Sigmoid colon (tissue), 4 donors: ENCODE results near the gene OMP.

ENCODE experiments used
- EP300 ChIP-seq, 4 donors: sonication (generic); formaldehyde crosslinking; IDR thresholded peaks; one replicate each; pipeline ENCODE4 v1.6.1; 2017; ENCODE audit warnings: antibody characterized with exemption in 4 of 4
- POLR2A ChIP-seq, 2 donors: fragments of 450-650 bp; IDR thresholded peaks; one replicate each; pipeline ENCODE4 v1.6.1; 2016; ENCODE audit warnings: antibody characterized with exemption in 2 of 2, mild to moderate bottlenecking in 2 of 2, moderate library complexity in 2 of 2
- POLR2AphosphoS5 ChIP-seq, 4 donors: sonication (generic); formaldehyde crosslinking; IDR thresholded peaks; one replicate each; pipeline ENCODE4 v1.6.1; 2017; ENCODE audit warnings: antibody characterized with exemption in 4 of 4
- TF ChIP-seq, protein P1 (sequence below), 4 experiments: fragments of 450-650 bp in 3 of 4; fragments of 200-600 bp in 1 of 4; IDR thresholded peaks; one replicate each; pipeline ENCODE4 v1.5.1; 2016 to 2019; ENCODE audit warnings: antibody characterized with exemption in 4 of 4, mild to moderate bottlenecking in 3 of 4, moderate library complexity in 2 of 4

DNA sequence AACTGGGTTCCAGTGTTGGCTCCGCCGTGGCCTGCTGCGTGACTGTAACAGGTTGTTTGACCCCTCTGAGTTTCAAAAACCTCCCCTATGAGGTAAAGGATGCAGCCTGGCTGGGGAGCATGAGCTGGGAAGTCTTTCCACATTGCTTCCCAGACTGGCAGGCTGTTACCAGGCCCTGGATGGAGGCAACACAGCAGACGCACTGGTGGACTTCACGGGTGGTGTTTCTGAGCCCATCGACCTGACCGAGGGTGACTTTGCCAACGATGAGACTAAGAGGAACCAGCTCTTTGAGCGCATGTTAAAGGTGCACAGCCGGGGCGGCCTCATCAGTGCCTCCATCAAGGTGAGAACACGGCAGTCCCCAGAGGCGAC lies 11.4 kb downstream of the OMP start:
- TF ChIP-seq POLR2A (IDR thresholded peaks at IDR 0.05) (no peak), POLR2AphosphoS5 (IDR thresholded peaks at IDR 0.05) (no peak), EP300 (IDR thresholded peaks at IDR 0.05) (no peak)
- TF ChIP-seq, protein P1, sequence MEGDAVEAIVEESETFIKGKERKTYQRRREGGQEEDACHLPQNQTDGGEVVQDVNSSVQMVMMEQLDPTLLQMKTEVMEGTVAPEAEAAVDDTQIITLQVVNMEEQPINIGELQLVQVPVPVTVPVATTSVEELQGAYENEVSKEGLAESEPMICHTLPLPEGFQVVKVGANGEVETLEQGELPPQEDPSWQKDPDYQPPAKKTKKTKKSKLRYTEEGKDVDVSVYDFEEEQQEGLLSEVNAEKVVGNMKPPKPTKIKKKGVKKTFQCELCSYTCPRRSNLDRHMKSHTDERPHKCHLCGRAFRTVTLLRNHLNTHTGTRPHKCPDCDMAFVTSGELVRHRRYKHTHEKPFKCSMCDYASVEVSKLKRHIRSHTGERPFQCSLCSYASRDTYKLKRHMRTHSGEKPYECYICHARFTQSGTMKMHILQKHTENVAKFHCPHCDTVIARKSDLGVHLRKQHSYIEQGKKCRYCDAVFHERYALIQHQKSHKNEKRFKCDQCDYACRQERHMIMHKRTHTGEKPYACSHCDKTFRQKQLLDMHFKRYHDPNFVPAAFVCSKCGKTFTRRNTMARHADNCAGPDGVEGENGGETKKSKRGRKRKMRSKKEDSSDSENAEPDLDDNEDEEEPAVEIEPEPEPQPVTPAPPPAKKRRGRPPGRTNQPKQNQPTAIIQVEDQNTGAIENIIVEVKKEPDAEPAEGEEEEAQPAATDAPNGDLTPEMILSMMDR (IDR thresholded peaks at IDR 0.05) = no peak
